Esophagus muscularis mucosa (tissue), 4 donors: ENCODE results near the gene HS6ST3. TPM values are rescaled to one million over a fixed set of nuclear protein-coding genes. Genes with fewer than 3 reads are reported as not detected.

Experiments used
- DNase-seq: peaks from one replicate; pipeline ENCODE4 v3.0.0-alpha.2; 2017; ENCODE audit errors: extremely low spot score
- H3K27ac ChIP-seq, 4 donors: fragments of 200-600 bp; sonication (generic); replicated peaks in 1 of 4; 1 replicate in 3 of 4; 2 replicates in 1 of 4; pipeline ENCODE4 v1.5.1; 2016 to 2019; ENCODE audit warnings: mild to moderate bottlenecking in 1 of 4
- H3K27me3 ChIP-seq, 4 donors: fragments of 200-600 bp; sonication (generic); one replicate each; pipeline versions ENCODE4 v1.5.1 to v1.6.0; 2016 to 2019
- H3K36me3 ChIP-seq, 4 donors: fragments of 200-600 bp; sonication (generic); one replicate each; pipeline ENCODE4 v1.5.1; 2016 to 2019
- H3K4me1 ChIP-seq, 4 donors: fragments of 200-600 bp; sonication (generic); one replicate each; pipeline ENCODE4 v1.5.1; 2016 to 2019
- H3K4me3 ChIP-seq, 4 donors: fragments of 200-600 bp; sonication (generic); 1 replicate in 2 of 4; 2 replicates in 2 of 4; pipeline ENCODE4 v1.5.1; 2016 to 2019; ENCODE audit warnings: mild to moderate bottlenecking in 4 of 4, moderate library complexity in 1 of 4
- H3K9me3 ChIP-seq, 4 donors: fragments of 200-600 bp; sonication (generic); 1 replicate in 3 of 4; 2 replicates in 1 of 4; pipeline ENCODE4 v1.5.1; 2016 to 2019
- EP300 ChIP-seq: sonication (generic); formaldehyde crosslinking; IDR thresholded peaks from one replicate; pipeline ENCODE4 v1.6.1; 2017; ENCODE audit warnings: antibody characterized with exemption
- POLR2A ChIP-seq: fragments of 450-650 bp; IDR thresholded peaks from one replicate; pipeline ENCODE4 v1.6.1; 2017; ENCODE audit warnings: antibody characterized with exemption, moderate library complexity, mild to moderate bottlenecking, low read depth
- POLR2AphosphoS5 ChIP-seq, 2 donors: sonication (generic); formaldehyde crosslinking; IDR thresholded peaks; one replicate each; pipeline ENCODE4 v1.6.1; 2017; ENCODE audit warnings: antibody characterized with exemption in 2 of 2
- WGBS: methylation state at CpG from one replicate; pipeline ENCODE4 v1.1.5; 2018; 5-methylcytosine and 5-hydroxymethylcytosine counted together
- intact Hi-C: fragments of 100-400 bp; cut with DNase I; formaldehyde crosslinking; loops from one replicate; pipeline ENCODE4 v1.15.1; 2023
- total RNA-seq, 4 donors: library from RNA; depleted of rRNA; stranded (reverse); fragments of >200 nt; gene quantifications; one replicate each; pipeline versions ENCODE4 v1.1.0 to v1.2.1, GENCODE V29; 2016
- TF ChIP-seq, protein P1 (sequence below), 3 experiments: fragments of 200-600 bp in 2 of 3; fragments of 450-650 bp in 1 of 3; sonication (generic) in 2 of 3; IDR thresholded peaks; one replicate each; pipeline ENCODE4 v1.5.1; 2017 to 2019; ENCODE audit warnings: antibody characterized with exemption in 3 of 3, mild to moderate bottlenecking in 2 of 3, moderate library complexity in 1 of 3

HS6ST3 gene
- total RNA-seq, 4 donors from 2014 or later: 4.6 to 12.4 (median 7.9) TPM

GRCh38 chr13:96652506-96652905 lies 562.6 kb downstream of the HS6ST3 start:
- H3K36me3 ChIP-seq: no peaks in the 10 kb centered on the region
- TF ChIP-seq POLR2AphosphoS5 (IDR thresholded peaks at IDR 0.05): no peak
- TF ChIP-seq, protein P1, sequence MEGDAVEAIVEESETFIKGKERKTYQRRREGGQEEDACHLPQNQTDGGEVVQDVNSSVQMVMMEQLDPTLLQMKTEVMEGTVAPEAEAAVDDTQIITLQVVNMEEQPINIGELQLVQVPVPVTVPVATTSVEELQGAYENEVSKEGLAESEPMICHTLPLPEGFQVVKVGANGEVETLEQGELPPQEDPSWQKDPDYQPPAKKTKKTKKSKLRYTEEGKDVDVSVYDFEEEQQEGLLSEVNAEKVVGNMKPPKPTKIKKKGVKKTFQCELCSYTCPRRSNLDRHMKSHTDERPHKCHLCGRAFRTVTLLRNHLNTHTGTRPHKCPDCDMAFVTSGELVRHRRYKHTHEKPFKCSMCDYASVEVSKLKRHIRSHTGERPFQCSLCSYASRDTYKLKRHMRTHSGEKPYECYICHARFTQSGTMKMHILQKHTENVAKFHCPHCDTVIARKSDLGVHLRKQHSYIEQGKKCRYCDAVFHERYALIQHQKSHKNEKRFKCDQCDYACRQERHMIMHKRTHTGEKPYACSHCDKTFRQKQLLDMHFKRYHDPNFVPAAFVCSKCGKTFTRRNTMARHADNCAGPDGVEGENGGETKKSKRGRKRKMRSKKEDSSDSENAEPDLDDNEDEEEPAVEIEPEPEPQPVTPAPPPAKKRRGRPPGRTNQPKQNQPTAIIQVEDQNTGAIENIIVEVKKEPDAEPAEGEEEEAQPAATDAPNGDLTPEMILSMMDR (IDR thresholded peaks at IDR 0.05): no peak
- TF ChIP-seq EP300: no peak
- TF ChIP-seq POLR2A: no peak
- intact Hi-C loops: no loop called here
- H3K4me3 ChIP-seq: no peak overlapping the region
- no peaks in the 10 kb centered on the region for H3K27me3 ChIP-seq
- no peaks in the 10 kb centered on the region for H3K9me3 ChIP-seq
- H3K27ac ChIP-seq: no peak overlapping the region
- peaks cover 0 to 9% (median 0%) of the 10 kb centered on the region in 4 donors for H3K4me1 ChIP-seq
- no peak for DNase-seq

GRCh38 chr13:96661612-96662011 lies 571.7 kb downstream of the HS6ST3 start:
- Histone ChIP-seq H3K9me3 (peaks cover 0 to 25% (median 6%) of the 10 kb centered on the region in 4 donors), H3K36me3 (no peaks in the 10 kb centered on the region), H3K27me3 (no peaks in the 10 kb centered on the region), H3K4me1 (no peaks in the 10 kb centered on the region), H3K27ac (no peak overlapping the region), H3K4me3 (no peak overlapping the region)
- DNase-seq: no peak
- intact Hi-C loops: no loop called here
- WGBS: 91% methylated on average over 2 of the region's 2 CpGs
- TF ChIP-seq, protein P1 (IDR thresholded peaks at IDR 0.05): no peak
- no peak for TF ChIP-seq POLR2A

DNA sequence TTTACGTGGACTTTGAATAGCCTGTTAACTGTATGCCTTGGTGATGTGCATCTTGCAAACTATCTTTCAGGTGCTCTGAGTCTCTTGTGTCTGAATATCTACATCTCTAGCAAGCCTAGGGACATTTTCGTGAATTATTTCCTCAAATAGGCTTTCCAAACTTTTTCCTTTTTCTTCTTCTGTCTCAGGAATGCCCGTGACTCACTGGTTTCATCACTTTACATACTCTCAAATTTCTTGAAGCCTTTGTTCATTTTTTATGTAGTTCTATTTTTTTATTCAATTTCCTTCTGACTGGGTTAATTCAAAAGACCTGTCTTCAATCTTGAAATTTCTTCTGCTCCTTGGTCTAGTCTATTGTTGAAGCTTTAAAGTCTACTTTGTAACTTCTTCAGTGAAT lies 572.1 kb downstream of the HS6ST3 start:
- no peaks in the 10 kb centered on the region for H3K36me3 ChIP-seq
- H3K4me3 ChIP-seq: no peak overlapping the region
- TF ChIP-seq EP300 (no peak), POLR2AphosphoS5 (IDR thresholded peaks at IDR 0.05) (no peak), POLR2A (no peak)
- TF ChIP-seq, protein P1 (IDR thresholded peaks at IDR 0.05): no peak

DNA sequence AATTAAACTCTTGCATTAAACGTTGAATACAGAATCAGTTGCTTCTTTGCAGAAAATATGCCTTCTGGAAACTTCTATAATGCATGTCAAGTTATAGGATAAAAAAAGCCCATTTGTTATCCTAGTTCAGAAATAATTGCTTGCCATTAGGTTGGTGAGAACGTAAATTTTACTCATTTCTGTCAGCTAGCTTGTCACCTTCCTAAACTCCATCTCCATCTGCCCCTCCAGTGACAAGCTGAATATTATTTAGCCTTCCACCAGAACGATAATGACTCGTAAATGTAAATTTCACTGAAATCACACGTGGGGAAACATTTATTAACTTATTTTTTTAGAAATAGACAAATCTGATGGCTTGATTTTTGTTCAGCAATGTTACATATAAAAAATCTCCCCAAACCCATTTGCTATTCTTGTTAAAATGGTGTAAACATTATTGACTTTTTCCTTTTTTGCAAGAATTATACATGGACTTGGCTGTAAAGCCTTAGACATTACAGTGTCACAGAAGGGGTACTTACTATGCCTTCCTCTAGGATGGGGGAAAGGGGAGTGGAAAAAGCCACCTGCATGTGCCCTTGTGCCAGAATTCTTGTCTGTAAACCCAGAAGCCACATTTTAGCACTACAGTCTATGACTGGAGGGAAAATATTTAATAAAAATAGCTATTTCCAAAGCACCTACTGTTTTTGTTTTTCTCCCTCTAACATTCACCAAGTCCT lies 577.5 kb downstream of the HS6ST3 start:
- no peak for DNase-seq
- peaks cover 0 to 7% (median 0%) of the 10 kb centered on the region in 4 donors for H3K9me3 ChIP-seq
- TF ChIP-seq POLR2A (no peak), POLR2AphosphoS5 (IDR thresholded peaks at IDR 0.05) (no peak), EP300 (no peak)
- TF ChIP-seq, protein P1 (IDR thresholded peaks at IDR 0.05): no peak
- H3K27ac ChIP-seq: no peak overlapping the region
- no peaks in the 10 kb centered on the region for H3K36me3 ChIP-seq
- H3K4me1 ChIP-seq: no peaks in the 10 kb centered on the region
- H3K4me3 ChIP-seq: no peak overlapping the region
- H3K27me3 ChIP-seq: no peaks in the 10 kb centered on the region
- intact Hi-C loops: no loop called here
- WGBS: 61% methylated on average over 5 of the region's 5 CpGs

More for the DNA sequence above, 572.1 kb downstream of the HS6ST3 start:
- no peak for DNase-seq
- no peak overlapping the region for H3K27ac ChIP-seq
- intact Hi-C loops: no loop called here
- no peaks in the 10 kb centered on the region for H3K27me3 ChIP-seq
- H3K4me1 ChIP-seq: no peaks in the 10 kb centered on the region
- WGBS: 86% methylated on average over 3 of the region's 3 CpGs
- H3K9me3 ChIP-seq: peaks cover 0 to 25% (median 6%) of the 10 kb centered on the region in 4 donors

- H3K4me3 ChIP-seq: no peak overlapping the region
- no peak overlapping the region for H3K27ac ChIP-seq
- H3K36me3 ChIP-seq: no peaks in the 10 kb centered on the region
- no peak for TF ChIP-seq POLR2A
- no peak for TF ChIP-seq POLR2AphosphoS5 (IDR thresholded peaks at IDR 0.05)
- TF ChIP-seq, protein P1 (IDR thresholded peaks at IDR 0.05): no peak
- TF ChIP-seq EP300: no peak
- intact Hi-C loops: no loop called here
- H3K4me1 ChIP-seq: no peaks in the 10 kb centered on the region
- no peaks in the 10 kb centered on the region for H3K27me3 ChIP-seq
- H3K9me3 ChIP-seq: no peaks in the 10 kb centered on the region
- no peak for DNase-seq
These were observed 581.2 kb downstream of the HS6ST3 start for GRCh38 chr13:96671073-96671472.
